Esophagus muscularis mucosa (tissue), 4 donors: ENCODE results near the gene YEATS2.

Experiments
- EP300 ChIP-seq: sonication (generic); formaldehyde crosslinking; IDR thresholded peaks from one replicate; pipeline ENCODE4 v1.6.1; 2017; ENCODE audit warnings: antibody characterized with exemption
- POLR2A ChIP-seq: fragments of 450-650 bp; IDR thresholded peaks from one replicate; pipeline ENCODE4 v1.6.1; 2017; ENCODE audit warnings: antibody characterized with exemption, moderate library complexity, mild to moderate bottlenecking, low read depth
- POLR2AphosphoS5 ChIP-seq, 2 donors: sonication (generic); formaldehyde crosslinking; IDR thresholded peaks; one replicate each; pipeline ENCODE4 v1.6.1; 2017; ENCODE audit warnings: antibody characterized with exemption in 2 of 2
- TF ChIP-seq, protein P1 (sequence below), 3 experiments: fragments of 200-600 bp in 2 of 3; fragments of 450-650 bp in 1 of 3; sonication (generic) in 2 of 3; IDR thresholded peaks; one replicate each; pipeline ENCODE4 v1.5.1; 2017 to 2019; ENCODE audit warnings: antibody characterized with exemption in 3 of 3, mild to moderate bottlenecking in 2 of 3, moderate library complexity in 1 of 3

DNA sequence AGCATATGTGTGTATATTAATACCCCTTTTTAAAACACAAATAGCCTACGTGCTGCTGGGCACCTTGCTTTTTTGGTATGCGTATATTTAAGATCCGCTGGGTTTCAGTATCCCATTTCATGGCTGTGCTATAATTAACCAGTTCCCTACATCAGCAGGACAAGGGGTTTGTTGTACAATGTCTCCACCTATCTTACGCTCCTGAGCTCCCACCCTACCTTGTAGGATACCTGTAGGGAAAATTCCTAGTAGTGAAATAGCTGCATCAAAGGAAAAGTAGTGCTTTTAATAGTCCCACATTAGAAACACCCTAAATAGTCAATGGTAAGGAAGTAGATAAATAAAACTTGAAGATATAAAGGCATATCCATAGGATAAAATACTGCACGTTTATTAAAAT is 126.4 kb downstream of the YEATS2 start:
- TF ChIP-seq, protein P1, sequence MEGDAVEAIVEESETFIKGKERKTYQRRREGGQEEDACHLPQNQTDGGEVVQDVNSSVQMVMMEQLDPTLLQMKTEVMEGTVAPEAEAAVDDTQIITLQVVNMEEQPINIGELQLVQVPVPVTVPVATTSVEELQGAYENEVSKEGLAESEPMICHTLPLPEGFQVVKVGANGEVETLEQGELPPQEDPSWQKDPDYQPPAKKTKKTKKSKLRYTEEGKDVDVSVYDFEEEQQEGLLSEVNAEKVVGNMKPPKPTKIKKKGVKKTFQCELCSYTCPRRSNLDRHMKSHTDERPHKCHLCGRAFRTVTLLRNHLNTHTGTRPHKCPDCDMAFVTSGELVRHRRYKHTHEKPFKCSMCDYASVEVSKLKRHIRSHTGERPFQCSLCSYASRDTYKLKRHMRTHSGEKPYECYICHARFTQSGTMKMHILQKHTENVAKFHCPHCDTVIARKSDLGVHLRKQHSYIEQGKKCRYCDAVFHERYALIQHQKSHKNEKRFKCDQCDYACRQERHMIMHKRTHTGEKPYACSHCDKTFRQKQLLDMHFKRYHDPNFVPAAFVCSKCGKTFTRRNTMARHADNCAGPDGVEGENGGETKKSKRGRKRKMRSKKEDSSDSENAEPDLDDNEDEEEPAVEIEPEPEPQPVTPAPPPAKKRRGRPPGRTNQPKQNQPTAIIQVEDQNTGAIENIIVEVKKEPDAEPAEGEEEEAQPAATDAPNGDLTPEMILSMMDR (IDR thresholded peaks at IDR 0.05), result no peak
- TF ChIP-seq POLR2AphosphoS5 (IDR thresholded peaks at IDR 0.05), result no peak
- no peak for TF ChIP-seq POLR2A
- TF ChIP-seq EP300, result no peak
